ENCODE results near the gene TRAPPC2B.
A peak's percentile ranks its signal among the peaks of the same experiment; 100 is the strongest.

The TRAPPC2B gene

DNA sequence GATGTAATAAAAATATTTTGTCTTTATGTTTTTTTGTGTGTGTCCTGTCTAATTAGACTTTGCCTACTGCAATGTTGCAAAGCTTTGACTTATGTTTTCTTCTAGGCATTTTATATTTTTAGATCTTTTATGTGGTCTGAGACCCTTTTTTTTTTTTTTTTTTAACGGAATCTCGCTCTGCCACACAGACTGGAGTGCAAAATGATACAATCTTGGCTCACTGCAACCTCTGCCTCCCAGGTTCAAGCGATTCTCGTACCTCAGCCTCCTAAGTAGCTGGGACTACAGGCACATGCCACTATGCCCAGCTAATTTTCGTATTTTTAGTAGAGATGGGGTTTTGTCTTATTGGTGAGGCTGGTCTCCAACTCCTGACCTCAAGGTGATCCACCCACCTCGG, 20.8 kb upstream of the TRAPPC2B start:
- CTCF ChIA-PET = interaction anchor here (1.5 to 1.6 kb wide), 2 partner anchors 10 to 21 kb away, joined by 3 to 4 read pairs; no protein-coding TSS in a partner anchor
- POLR2A ChIA-PET = no interaction called here
- TF ChIP-seq, protein P1, sequence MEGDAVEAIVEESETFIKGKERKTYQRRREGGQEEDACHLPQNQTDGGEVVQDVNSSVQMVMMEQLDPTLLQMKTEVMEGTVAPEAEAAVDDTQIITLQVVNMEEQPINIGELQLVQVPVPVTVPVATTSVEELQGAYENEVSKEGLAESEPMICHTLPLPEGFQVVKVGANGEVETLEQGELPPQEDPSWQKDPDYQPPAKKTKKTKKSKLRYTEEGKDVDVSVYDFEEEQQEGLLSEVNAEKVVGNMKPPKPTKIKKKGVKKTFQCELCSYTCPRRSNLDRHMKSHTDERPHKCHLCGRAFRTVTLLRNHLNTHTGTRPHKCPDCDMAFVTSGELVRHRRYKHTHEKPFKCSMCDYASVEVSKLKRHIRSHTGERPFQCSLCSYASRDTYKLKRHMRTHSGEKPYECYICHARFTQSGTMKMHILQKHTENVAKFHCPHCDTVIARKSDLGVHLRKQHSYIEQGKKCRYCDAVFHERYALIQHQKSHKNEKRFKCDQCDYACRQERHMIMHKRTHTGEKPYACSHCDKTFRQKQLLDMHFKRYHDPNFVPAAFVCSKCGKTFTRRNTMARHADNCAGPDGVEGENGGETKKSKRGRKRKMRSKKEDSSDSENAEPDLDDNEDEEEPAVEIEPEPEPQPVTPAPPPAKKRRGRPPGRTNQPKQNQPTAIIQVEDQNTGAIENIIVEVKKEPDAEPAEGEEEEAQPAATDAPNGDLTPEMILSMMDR (IDR thresholded peaks at IDR 0.05; ENCODE audit: control extremely low read depth, extremely low read depth, low read depth, missing control alignments) = no peak
- DNase-seq (ENCODE audit: extremely low spot score) = no peak

DNA sequence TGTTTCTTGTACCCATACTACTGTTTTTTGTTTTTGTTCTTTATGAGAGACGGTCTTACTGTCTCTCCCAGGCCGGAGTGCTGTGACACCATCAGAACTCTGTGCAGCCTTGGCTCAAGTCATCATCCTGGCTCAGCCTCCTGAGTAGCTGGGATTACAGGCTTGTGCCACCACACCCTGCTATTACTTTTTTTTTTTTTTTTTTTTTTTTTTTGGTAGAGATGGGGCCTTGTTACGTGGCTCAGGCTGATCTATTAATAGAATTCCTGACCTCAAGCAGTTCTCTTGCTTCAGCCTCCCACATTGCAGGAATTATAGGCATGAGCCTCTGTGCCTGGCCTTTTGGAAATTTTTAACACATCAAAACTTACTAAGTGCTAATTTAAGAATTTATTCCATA, 15.2 kb upstream of the TRAPPC2B start:
- ChIA-PET CTCF (no interaction called here), POLR2A (no interaction called here)
- no peak for DNase-seq (ENCODE audit: extremely low spot score)
- TF ChIP-seq, protein P1 (IDR thresholded peaks at IDR 0.05; ENCODE audit: control extremely low read depth, extremely low read depth, low read depth, missing control alignments) = no peak

DNA sequence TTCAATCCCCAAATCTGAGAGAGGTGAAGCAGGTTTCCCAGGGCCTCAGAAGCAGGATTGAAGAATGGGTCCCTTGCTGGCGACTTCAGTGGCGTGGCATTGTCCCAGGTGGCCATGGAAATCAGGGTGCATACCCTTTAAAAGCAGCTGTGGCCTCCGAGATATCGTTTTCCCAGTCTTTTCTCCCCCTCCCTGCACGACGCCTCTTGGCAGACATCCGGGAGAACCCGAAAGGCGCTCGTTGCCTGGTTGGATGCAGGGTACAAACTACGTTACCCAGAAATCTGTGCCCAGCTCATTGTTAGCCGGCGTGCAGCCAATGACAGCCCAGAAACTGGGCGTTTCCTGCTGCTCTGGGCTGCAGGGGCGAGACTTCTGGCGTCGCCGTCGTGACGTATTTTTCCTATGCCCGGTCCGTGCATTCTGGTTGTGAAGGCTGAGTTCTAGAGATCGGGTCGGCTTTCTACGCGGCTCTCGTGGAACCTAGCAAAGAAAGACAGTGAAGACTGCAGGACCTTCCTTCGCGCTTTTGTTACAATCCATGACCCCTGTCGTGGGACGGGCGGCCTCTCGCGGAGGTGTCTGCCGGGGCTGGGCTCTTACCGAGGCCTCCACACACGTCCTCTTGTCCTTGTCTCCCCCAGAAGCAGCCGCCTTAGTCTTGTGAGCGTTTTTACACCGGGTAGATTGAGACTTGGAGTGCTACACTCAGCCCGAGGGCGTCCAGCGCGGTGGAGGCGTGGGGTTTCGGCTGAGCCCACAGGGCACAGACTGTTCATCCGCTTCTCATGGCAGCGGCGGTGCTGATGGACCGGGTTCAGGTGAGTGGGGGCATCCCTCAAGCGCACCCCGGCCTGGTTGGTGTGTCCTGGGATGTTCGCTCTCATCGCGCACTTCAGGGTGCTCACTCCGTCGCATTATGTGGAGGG, 12.2 kb upstream of the TRAPPC2B start, which contains the start of gene ZNF304:
Gene ZNF304, plus strand, starts transcription at position 395 of the 929 bp plus-strand sequence. Its CDS starts 394 bp downstream, at position 789.
- POLR2A ChIA-PET = interaction anchor here (0.8 kb wide), 1 partner anchor 49 kb away, joined by 4 read pairs; no protein-coding TSS in a partner anchor

DNA sequence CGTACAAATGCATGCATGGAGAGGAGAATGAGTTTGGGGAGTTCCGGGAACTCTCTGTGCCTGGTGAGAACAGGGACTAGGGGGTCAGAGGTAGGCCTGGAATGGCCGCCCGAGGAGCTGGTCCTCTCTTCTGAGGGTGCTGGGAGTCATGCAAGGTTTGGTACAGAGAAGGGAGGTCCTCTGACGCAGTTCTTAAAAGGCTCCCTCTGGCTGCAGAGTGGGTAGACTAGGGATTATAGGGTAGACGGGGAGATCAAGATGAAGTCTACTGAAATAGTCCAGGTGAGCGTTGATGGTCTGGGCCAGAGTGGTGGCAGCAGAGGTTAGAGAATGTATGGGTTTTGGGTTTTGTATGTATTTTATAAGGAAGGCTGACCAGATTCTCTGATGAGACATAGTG, 11.5 kb upstream of the TRAPPC2B start:
- no peak for DNase-seq (ENCODE audit: extremely low spot score)
- POLR2A ChIA-PET = no interaction called here
- TF ChIP-seq, protein P1 (IDR thresholded peaks at IDR 0.05; ENCODE audit: control extremely low read depth, extremely low read depth, low read depth, missing control alignments) = no peak

More for the DNA sequence above, 12.2 kb upstream of the TRAPPC2B start, which contains the start of gene ZNF304:
- TF ChIP-seq, protein P1 (IDR thresholded peaks at IDR 0.05; ENCODE audit: control extremely low read depth, extremely low read depth, low read depth, missing control alignments) = no peak
- peak; percentile 96 for DNase-seq (ENCODE audit: extremely low spot score)
- CTCF ChIA-PET = interaction anchor here (0.6 to 1.8 kb wide), 4 partner anchors 12 to 63 kb away, joined by 3 to 9 read pairs (median 6); partner anchors contain the start of genes TRAPPC2B and ZNF547

DNA sequence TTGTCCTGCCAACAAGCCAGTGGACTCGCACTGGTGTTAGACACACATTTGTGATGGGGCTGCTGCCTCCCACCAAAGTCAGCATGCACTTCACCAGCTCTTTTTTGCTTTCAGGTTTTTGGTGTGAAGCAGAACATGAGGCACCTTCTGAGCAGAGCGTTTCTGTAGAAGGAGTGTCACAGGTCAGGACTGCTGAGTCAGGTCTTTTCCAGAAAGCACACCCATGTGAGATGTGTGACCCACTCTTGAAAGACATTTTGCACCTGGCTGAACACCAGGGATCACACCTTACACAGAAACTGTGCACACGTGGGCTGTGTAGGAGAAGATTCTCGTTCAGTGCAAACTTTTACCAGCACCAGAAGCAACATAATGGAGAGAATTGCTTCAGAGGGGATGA, 7.4 kb upstream of the TRAPPC2B start:
- TF ChIP-seq, protein P1 (IDR thresholded peaks at IDR 0.05; ENCODE audit: control extremely low read depth, extremely low read depth, low read depth, missing control alignments) = no peak
- ChIA-PET CTCF (interaction anchor here (0.9 to 1.2 kb wide), 2 partner anchors 9 to 33 kb away, joined by 3 read pairs; partner anchors contain the start of gene ZNF548), POLR2A (no interaction called here)
- DNase-seq (ENCODE audit: extremely low spot score) = no peak

More for the DNA sequence above, 11.5 kb upstream of the TRAPPC2B start:
- CTCF ChIA-PET = interaction anchor here (1.4 kb wide), 1 partner anchor 12 kb away, joined by 5 read pairs; no protein-coding TSS in a partner anchor

DNA sequence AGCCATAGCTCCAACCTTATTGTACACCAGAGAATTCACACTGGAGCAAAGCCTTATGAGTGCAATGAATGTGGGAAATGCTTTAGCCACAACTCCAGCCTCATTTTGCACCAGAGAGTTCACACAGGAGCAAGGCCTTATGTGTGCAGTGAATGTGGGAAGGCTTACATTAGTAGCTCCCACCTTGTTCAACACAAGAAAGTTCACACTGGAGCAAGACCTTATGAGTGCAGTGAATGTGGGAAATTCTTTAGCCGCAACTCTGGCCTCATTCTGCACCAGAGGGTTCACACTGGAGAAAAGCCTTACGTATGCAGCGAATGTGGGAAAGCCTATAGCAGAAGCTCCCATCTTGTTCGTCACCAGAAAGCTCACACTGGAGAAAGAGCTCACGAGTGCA, 5.9 kb upstream of the TRAPPC2B start:
- ChIA-PET CTCF (no interaction called here), POLR2A (no interaction called here)
- TF ChIP-seq, protein P1 (IDR thresholded peaks at IDR 0.05; ENCODE audit: control extremely low read depth, extremely low read depth, low read depth, missing control alignments) = no peak
- no peak for DNase-seq (ENCODE audit: extremely low spot score)
